Spinal cord (tissue), 10 donors: Measurements from ENCODE around the gene HSFY1. TPM values are rescaled to one million over a fixed set of nuclear protein-coding genes. Genes with fewer than 3 reads are reported as not detected.
"Not testable (repeated sequence)": the region's sequence is repeated elsewhere in the genome, so short reads cannot be mapped to it uniquely, and the experiment has no call there.

ENCODE experiments used
- DNase-seq, 6 donors: peaks; one replicate each; pipeline versions ENCODE4 v3.0.0 to v3.0.0-alpha.2; 2013 to 2015; ENCODE audit warnings: low spot score in 6 of 6, low read depth in 4 of 6
- H3K27ac ChIP-seq: one replicate; pipeline ENCODE4 v1.5.1; 2013; ENCODE audit warnings: low read depth, low read length, control low read depth
- H3K27me3 ChIP-seq: one replicate; pipeline ENCODE4 v1.6.1; 2013; ENCODE audit warnings: low read length; ENCODE audit not compliant: control insufficient read depth, insufficient read depth
- H3K36me3 ChIP-seq: one replicate; pipeline ENCODE4 v1.6.1; 2013; ENCODE audit warnings: low read length; ENCODE audit not compliant: control insufficient read depth, insufficient read depth
- H3K4me1 ChIP-seq: one replicate; pipeline ENCODE4 v1.6.1; 2013; ENCODE audit warnings: low read length; ENCODE audit not compliant: control insufficient read depth, insufficient read depth
- H3K4me3 ChIP-seq: one replicate; pipeline ENCODE4 v1.5.1; 2013; ENCODE audit warnings: low read depth, low read length, control low read depth
- H3K9me3 ChIP-seq: one replicate; pipeline ENCODE4 v1.6.1; 2013; ENCODE audit warnings: low read length; ENCODE audit not compliant: control insufficient read depth, insufficient read depth
- WGBS: methylation state at CpG from one replicate; pipeline ENCODE4 v1.1.5; 2013; ENCODE audit warnings: missing lambda C conversion rate; ENCODE audit not compliant: insufficient coverage; 5-methylcytosine and 5-hydroxymethylcytosine counted together
- long read RNA-seq, 4 donors: transcript quantifications; one replicate each; lab custom pipeline, GENCODE V29; 2026
- polyA plus RNA-seq, 2 donors: library from polyadenylated mRNA; unstranded; fragments of 120-200 nt; gene quantifications; one replicate each; pipeline ENCODE4 v1.2.1, GENCODE V29; 2013; ENCODE audit not compliant: insufficient read length in 2 of 2
- small RNA-seq: library from RNA; depleted of rRNA; stranded (forward); fragments of <200 nt; gene quantifications from one replicate; pipeline ENCODE3, GENCODE V24; 2014; ENCODE audit warnings: low replicate concordance
- total RNA-seq, 2 donors: library from RNA; depleted of rRNA in 1 of 2; stranded (reverse); fragments of 120-200 nt in 1 of 2; fragments of >200 nt in 1 of 2; gene quantifications; one replicate each; pipeline versions ENCODE4 v1.2.3 to v1.2.4, GENCODE V29; 2013 to 2014
- donor health status: healthy.

HSFY1 gene, protein sequence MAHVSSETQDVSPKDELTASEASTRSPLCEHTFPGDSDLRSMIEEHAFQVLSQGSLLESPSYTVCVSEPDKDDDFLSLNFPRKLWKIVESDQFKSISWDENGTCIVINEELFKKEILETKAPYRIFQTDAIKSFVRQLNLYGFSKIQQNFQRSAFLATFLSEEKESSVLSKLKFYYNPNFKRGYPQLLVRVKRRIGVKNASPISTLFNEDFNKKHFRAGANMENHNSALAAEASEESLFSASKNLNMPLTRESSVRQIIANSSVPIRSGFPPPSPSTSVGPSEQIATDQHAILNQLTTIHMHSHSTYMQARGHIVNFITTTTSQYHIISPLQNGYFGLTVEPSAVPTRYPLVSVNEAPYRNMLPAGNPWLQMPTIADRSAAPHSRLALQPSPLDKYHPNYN
- total RNA-seq, result not detected
- polyA plus RNA-seq, result under 1 TPM; 0.57 to 0.65 TPM
- long read RNA-seq, donor 1, result 0 reads
- long read RNA-seq, donor 2, result 0 reads
- long read RNA-seq, donor 3, result 0 reads
- long read RNA-seq, donor 4, result 0 reads

DNA sequence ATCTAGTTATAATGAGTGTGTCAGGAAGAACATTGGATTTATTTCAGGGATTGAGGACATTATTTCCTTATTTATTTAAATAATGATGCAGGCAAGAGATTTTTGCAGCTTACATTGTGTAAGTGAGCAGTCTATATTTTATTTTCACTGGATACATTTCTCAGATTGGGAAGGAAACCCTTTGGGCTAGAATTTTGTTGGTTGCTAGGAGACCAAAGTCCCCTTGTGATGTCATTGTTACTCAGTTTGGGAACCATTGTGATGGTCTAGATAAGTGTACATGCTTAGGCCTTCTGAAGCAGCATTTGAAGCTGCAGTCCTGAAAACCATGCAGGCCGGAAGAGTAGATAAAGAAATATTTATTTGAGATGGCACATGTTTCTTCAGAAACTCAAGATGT, at the start of gene HSFY1:
HSFY1 (plus strand) TSS at position 301 of the 400 bp plus-strand sequence; CDS start at position 369, 68 bp downstream.
- WGBS, result no CpG with 5 or more reads among the region's 1 CpG
- H3K27me3 ChIP-seq, H3K4me3 ChIP-seq: not testable (repeated sequence)

DNA sequence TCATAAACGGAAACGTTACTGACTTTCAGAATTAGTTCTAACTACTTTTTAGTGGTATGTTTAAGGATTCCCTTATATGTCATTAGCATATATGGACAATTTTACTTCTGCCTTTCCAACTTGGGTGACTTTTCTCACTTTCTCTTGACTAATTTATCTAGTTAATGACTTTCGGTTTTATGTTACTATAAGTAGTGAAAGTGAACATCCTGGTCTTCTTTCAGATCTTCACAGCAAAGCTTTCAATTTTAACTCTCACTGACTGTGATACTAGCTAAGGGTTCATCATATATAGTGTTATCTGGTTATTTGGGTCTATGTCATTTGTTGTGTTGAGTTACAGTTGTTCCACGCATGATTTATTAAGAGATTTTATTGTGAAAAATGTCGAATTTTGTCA, 42.3 kb upstream of the HSFY1 start:
- not testable (repeated sequence) for H3K9me3 ChIP-seq, H3K36me3 ChIP-seq, H3K4me3 ChIP-seq, H3K27me3 ChIP-seq, H3K27ac ChIP-seq, DNase-seq, H3K4me1 ChIP-seq
- no CpG with 5 or more reads among the region's 5 CpGs for WGBS

More for the DNA sequence above, at the start of gene HSFY1:
- H3K36me3 ChIP-seq, H3K27ac ChIP-seq, DNase-seq, H3K4me1 ChIP-seq, H3K9me3 ChIP-seq: not testable (repeated sequence)

DNA sequence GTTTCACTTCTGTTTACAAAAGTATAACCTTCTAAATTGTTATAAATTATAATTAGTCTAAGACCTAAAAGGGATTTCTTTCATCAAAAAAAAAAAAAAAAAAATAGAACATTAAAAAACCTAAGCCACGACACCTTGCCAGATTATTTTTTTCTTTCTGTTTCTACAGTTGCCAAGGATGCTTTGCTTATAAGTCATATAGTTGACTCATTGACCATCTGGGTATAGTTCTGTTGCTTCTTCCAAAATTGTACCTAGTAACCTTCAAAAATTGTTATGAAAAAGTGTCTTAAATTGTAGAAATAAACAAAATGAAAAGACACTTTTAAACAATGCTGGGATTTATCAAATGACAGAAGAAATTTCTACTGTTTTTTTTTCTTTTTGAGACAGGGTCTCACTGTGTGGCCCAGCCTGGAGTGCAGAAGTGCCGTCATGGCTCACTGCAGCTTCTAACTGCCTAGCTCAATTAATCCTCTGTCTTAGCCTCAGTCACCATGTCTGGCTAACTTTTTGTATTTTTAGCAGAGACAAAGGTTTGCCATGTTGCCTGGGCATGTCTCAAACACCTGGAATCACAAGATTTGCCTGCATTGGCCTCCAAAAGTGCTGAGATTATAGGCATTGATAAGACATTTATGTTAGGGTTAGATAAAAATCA, 15.4 kb upstream of the HSFY1 start:
- not testable (repeated sequence) for H3K27me3 ChIP-seq, H3K27ac ChIP-seq, H3K36me3 ChIP-seq, H3K4me3 ChIP-seq, H3K9me3 ChIP-seq, DNase-seq, H3K4me1 ChIP-seq
- WGBS, result no CpG with 5 or more reads among the region's 2 CpGs

DNA sequence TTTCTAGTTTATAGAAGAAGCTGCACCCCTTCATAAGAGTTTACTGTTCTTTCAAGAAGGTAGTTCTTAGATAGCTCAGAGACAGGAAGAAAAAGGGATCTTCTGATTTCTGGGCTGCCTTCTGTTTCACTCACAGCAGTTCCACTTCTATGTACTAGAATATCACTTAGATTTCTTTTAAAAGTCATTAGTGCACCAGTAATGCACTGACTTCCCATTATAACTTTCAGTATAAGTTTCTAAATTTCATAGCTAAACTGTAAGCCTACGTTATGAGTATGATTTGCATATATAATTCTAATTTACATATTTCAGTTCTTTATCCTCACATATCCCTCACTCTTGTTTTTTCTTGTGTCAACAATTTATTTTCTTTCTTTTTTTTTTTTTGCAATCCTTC, 7.6 kb upstream of the HSFY1 start:
- WGBS, result no CpG with 5 or more reads among the region's 1 CpG
- not testable (repeated sequence) for H3K9me3 ChIP-seq, H3K36me3 ChIP-seq, H3K4me3 ChIP-seq, H3K4me1 ChIP-seq, H3K27ac ChIP-seq, H3K27me3 ChIP-seq, DNase-seq

DNA sequence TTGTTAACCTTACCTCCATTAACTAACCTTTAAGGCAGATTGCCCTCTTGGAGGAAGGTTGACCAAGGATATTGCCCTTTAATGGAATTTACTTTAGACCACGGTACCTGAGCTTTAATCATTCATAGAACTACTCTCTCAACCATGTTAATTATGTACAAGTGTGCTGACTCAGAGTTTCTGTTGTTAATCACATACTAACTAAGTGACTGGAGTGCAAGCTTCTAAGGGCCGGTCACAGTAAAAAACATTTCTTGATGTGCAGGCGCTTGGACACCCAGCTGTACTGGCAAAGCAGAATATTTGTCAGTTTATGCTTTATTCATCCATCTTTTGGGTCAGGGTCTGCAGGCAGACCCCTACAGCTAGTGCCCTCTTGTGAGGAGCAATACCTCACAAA, 6.6 kb downstream of the HSFY1 start:
- not testable (repeated sequence) for H3K4me1 ChIP-seq, DNase-seq, H3K4me3 ChIP-seq, H3K27me3 ChIP-seq, H3K36me3 ChIP-seq, H3K9me3 ChIP-seq, H3K27ac ChIP-seq
- no CpG with 5 or more reads among the region's 3 CpGs for WGBS

DNA sequence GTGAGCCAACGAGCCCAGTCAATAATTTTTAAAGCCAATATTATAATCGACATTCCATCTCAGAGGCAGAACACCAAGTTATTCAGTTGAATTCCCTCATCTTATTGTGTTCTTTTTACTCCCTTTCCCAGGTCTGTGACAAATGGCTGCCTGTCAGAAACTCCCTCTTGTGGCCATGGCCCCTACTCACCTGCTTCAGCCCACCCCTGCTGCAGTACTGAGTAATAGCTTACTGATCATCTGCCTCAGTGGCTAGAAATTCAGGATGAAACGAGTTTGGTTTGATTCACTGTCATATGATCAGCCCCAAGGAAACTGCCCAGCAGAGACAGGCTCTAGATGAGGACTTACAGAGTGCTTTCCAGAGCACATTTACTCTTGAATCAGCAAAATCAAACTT, 19.4 kb downstream of the HSFY1 start:
- H3K27me3 ChIP-seq, H3K4me1 ChIP-seq, H3K9me3 ChIP-seq, H3K36me3 ChIP-seq, DNase-seq, H3K27ac ChIP-seq, H3K4me3 ChIP-seq: not testable (repeated sequence)
- WGBS, result no CpG with 5 or more reads among the region's 3 CpGs

Small RNA genes lying within 50 kb of the gene (small RNA-seq; reads per million reads assigned to genes)
- gene GPM6BP1 (not detected), gene PRYP5 (not detected)

Other genes with a start within 250 kb of the HSFY1 start
- gene HSFY2, start 227.0 kb downstream of the HSFY1 start, total RNA-seq, result not detected
- 1 to 10 TPM; 2.2 TPM for gene HSFY2, start 227.0 kb downstream of the HSFY1 start, polyA plus RNA-seq